K562 (cell line): ENCODE data around the gene PPIL1. TPM values are rescaled to one million over a fixed set of nuclear protein-coding genes. Genes with fewer than 3 reads are reported as not detected.

Experiments used
- BRD9 ChIP-seq: fragments of 450-650 bp; IDR thresholded peaks from 2 replicates; pipeline ENCODE4 v1.6.1; 2018; ENCODE audit warnings: low read depth; ENCODE audit not compliant: partially characterized antibody
- CBFB ChIP-seq: sonication (generic); formaldehyde crosslinking; IDR thresholded peaks from 2 replicates; pipeline ENCODE4 v1.4.0; 2020; ENCODE audit warnings: mild to moderate bottlenecking, missing genetic modification reagents
- CC2D1A ChIP-seq: fragments of 450-650 bp; IDR thresholded peaks from 2 replicates; pipeline ENCODE4 v1.6.1; 2017; ENCODE audit warnings: mild to moderate bottlenecking
- ETV1 ChIP-seq: fragments of 450-650 bp; conservative IDR thresholded peaks from 2 replicates; pipeline ENCODE4 v1.6.1; 2016; ENCODE audit warnings: missing genetic modification characterization, control low read depth, low read depth, missing compliant biosample characterization
- HES1 ChIP-seq: fragments of 450-650 bp; IDR thresholded peaks from 2 replicates; pipeline ENCODE4 v1.6.1; 2016; ENCODE audit warnings: low read depth, mild to moderate bottlenecking, moderate library complexity
- HINFP ChIP-seq: fragments of 450-650 bp; conservative IDR thresholded peaks from 2 replicates; pipeline ENCODE4 v1.6.1; 2016; ENCODE audit warnings: missing genetic modification characterization, low read depth, mild to moderate bottlenecking, control low read depth, missing compliant biosample characterization
- KLF16 ChIP-seq: IDR thresholded peaks from 2 replicates; pipeline ENCODE4 v1.6.1; 2016; ENCODE audit warnings: antibody characterized with exemption
- LCOR ChIP-seq: sonication (generic); formaldehyde crosslinking; IDR thresholded peaks from 2 replicates; pipeline ENCODE4 v1.8.0; 2022; ENCODE audit warnings: mild to moderate bottlenecking, missing genetic modification reagents
- MYC ChIP-seq, 2 experiments: fragments of 250-450 bp in 1 of 2; sonication (Bioruptor Pico) in 1 of 2; IDR thresholded peaks; 2 replicates each; pipeline versions ENCODE4 v1.5.1 to v1.6.1; 2012 to 2021; ENCODE audit warnings: low read depth in 2 of 2, borderline replicate concordance in 1 of 2, improper control_type of control experiment in 1 of 2, low read length in 1 of 2, mild to moderate bottlenecking in 1 of 2, moderate library complexity in 1 of 2
- POLR2H ChIP-seq: IDR thresholded peaks from 2 replicates; pipeline ENCODE4 v1.6.1; 2016; ENCODE audit warnings: missing genetic modification characterization, low read depth, mild to moderate bottlenecking, control low read depth, missing compliant biosample characterization, moderate library complexity
- REST ChIP-seq, 2 experiments: fragments of 450-650 bp; formaldehyde crosslinking in 1 of 2; IDR thresholded peaks; 2 replicates each; pipeline versions ENCODE4 v1.4.0 to v1.6.1; 2014 to 2020; ENCODE audit warnings: mild to moderate bottlenecking in 2 of 2, borderline replicate concordance in 1 of 2, low read depth in 1 of 2
- USF1 ChIP-seq: sonication (generic); formaldehyde crosslinking; IDR thresholded peaks from 2 replicates; pipeline ENCODE4 v1.9.0; 2022; ENCODE audit warnings: mild to moderate bottlenecking, missing genetic modification reagents
- XRCC5 ChIP-seq: fragments of 200-400 bp; formaldehyde crosslinking; IDR thresholded peaks from 2 replicates; pipeline ENCODE4 v1.6.1; 2017; ENCODE audit warnings: low read depth, mild to moderate bottlenecking, low read length
- ZNF253 ChIP-seq: fragments of 250-450 bp; sonication (Bioruptor Pico); conservative IDR thresholded peaks from 2 replicates; pipeline ENCODE4 v1.6.1; 2021; ENCODE audit warnings: mild to moderate bottlenecking
- ZNF384 ChIP-seq: IDR thresholded peaks from 2 replicates; pipeline ENCODE4 v1.6.1; 2012; ENCODE audit warnings: low read depth, low read length, improper control_type of control experiment
- ZNF766 ChIP-seq: fragments of 200-800 bp; sonication (Bioruptor generic); conservative IDR thresholded peaks from 2 replicates; pipeline ENCODE4 v1.6.1; 2016; ENCODE audit warnings: missing genetic modification characterization, missing compliant biosample characterization
- polyA plus RNA-seq, 8 experiments: library from polyadenylated mRNA; depleted of rRNA in 4 of 8; stranded (reverse) in 5 of 8; unstranded in 3 of 8; fragments of >200 nt; fragmentation: Nextera tagmentation in 2 of 8; fragmentation: Illumina TruSeq in 1 of 8; extraction: Ambion mirVana in 2 of 8; extraction: Trizol in 1 of 8; gene quantifications; 2 replicates each; pipeline versions ENCODE4 v1.2.1 to v1.2.3, GENCODE V29; 2011 to 2014; ENCODE audit warnings: inconsistent platforms in 1 of 8, missing spikeins in 1 of 8
- total RNA-seq, 7 experiments: library from RNA; depleted of rRNA in 6 of 7; stranded (reverse); fragments of >200 nt in 6 of 7; fragmentation: Illumina TruSeq in 2 of 7; extraction: Trizol in 2 of 7; gene quantifications; 2 replicates each; pipeline versions ENCODE4 v1.2.1 to v1.2.3, GENCODE V29; 2011 to 2021; ENCODE audit warnings: low replicate concordance in 1 of 7

The PPIL1 gene
- total and polyA plus RNA-seq, 9 of the 15 experiments (the other 6 are each of a cell fraction or from before 2014, with no cell fraction given) = 65.8 to 205 (median 130) TPM

GRCh38 chr6:36851149-36851614 is 23.4 kb downstream of the PPIL1 start (continued):
- TF ChIP-seq BRD9 (no peak), LCOR (CRISPR knock-in tag) (0 out of 2 replicates have a peak, but pooled peaks have one; percentile 52), HINFP (tag) (no peak), XRCC5 (peak; percentile 81; the same call in 1 of the 2 replicates), USF1 (CRISPR knock-in tag) (no peak), MYC (IDR thresholded peaks at IDR 0.05; ENCODE audit: low read depth, low read length) (peak; percentile 54; the same call in 1 of the 2 replicates), MYC (CRISPR knock-in tag; IDR thresholded peaks at IDR 0.05; ENCODE audit: borderline replicate concordance, low read depth) (no peak), REST (IDR thresholded peaks at IDR 0.05; ENCODE audit: borderline replicate concordance) (peak; percentile 88), REST (CRISPR knock-in tag; IDR thresholded peaks at IDR 0.05; ENCODE audit: low read depth) (no peak), ZNF384 (0 out of 2 replicates have a peak, but pooled peaks have one; percentile 24), POLR2H (no peak), CBFB (CRISPR knock-in tag) (no peak), HES1 (no peak), ETV1 (tag) (0 out of 2 replicates have a peak, but pooled peaks have one; percentile 26), KLF16 (peak; percentile 53), ZNF766 (CRISPR knock-in tag) (peak; percentile 87), ZNF253 (no peak), CC2D1A (peak; percentile 62; the same call in 1 of the 2 replicates)
